Fibroblast of upper back skin (primary cell): ENCODE results near the gene NTN1.

Source experiments
- DNase-seq: peaks from one replicate; pipeline ENCODE4 v3.0.0-alpha.2; 2013

NTN1 gene

DNA sequence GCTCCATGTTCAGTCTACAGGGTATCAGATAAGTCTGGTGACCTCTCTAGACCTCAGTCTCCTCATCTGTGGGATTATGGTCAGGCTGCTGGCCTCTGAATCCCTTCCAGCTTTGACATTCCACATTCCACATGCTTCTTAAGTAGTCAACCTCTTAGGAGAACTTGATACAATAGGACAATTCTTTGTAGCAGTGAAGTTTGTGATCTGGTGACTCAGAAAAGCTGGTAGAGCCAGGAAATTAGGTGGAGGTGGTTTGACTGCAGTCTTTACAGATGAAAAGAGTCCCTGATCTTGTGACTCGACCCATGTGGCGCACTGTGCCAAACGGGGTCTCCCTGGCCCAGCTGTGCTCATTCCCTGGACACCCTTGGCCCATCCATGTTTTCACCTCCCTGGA, 147.8 kb downstream of the NTN1 start:
- DNase-seq = peak; percentile 7

DNA sequence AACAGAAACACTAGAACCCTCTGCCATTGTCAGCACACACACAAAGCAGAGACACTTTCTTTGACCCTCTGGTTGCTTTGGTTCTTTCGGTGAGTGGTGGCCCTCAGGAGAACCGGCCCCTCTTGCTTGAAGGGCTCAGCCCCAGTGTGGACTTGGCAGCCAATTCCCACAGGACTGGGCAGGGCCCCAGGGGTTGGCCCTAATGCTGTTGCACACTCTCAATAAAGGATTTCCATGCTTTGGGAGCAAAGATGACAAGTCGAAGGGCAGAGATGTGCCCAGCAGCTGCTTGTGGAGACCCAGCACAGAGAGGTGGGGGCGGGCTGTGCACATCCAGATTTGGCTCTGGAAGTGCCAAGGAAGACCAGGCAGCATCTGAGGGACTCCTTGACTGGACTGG, 149.0 kb downstream of the NTN1 start:
- no peak for DNase-seq

DNA sequence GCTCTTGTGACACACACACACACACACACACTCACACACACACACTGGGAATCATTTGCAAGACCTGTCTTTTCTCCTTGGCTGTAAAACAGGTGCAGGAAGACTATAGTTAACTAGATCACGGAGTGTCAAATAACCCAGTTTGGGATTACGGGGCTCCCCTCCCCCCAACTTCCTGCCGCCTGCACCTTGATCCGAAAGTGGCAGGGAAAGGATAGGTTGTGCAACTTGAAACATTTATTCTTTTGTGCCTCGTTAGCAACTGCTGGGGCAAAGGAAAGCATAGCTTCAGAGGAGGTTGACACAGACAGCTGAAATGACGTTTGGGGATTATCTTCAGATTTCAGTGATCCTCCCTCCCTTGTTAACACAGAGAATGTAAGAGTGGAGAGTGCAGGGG, 149.5 kb downstream of the NTN1 start:
- no peak for DNase-seq

DNA sequence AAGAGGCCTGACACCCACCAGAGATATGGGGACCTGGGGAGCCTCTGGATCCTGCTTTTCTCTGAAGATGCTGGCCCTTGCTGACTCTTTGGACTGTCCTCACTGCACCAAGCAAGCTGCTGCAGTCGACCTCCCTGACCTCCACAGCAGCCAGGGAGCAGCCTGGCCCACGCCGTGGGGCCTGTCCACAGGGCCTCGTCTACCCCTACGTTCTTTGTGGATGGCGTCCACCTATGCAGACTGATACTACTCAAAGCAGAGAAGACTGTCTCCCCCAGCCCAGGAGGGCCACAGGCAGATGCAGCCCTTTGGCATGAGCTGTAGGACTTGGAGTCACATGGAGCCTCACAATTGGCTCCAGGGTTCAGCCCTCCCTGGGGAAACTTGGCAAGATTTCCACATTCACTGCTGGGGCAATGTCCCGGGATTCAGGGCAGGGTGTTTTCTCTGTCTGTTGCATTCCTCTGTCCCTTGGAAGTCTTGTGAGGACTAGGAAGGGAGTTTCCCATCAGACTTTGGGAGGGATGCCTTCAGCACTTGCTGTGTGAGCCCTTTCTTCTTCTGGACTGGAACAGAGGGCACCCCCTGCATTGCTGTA, 152.2 kb downstream of the NTN1 start:
- DNase-seq = no peak

DNA sequence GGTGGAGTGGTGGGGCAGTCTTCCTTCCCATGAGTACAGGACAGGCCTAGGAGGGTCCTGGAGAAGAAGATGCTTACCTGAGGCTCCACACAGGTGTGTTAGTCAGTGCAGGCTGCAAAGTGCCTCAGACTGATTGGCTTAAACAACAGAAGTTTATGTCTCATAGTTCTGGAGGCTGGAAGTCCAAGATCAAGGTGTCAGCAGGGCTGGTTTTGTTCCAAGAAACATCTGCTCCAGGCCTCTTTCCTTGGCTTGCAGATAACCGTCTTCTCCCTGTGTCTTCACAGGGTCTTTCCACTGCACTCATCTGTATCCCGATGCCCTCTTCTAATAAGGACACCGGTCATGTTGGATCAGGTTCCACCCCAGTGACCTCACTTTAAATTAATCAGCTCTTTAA, 153.0 kb downstream of the NTN1 start:
- DNase-seq = no peak

DNA sequence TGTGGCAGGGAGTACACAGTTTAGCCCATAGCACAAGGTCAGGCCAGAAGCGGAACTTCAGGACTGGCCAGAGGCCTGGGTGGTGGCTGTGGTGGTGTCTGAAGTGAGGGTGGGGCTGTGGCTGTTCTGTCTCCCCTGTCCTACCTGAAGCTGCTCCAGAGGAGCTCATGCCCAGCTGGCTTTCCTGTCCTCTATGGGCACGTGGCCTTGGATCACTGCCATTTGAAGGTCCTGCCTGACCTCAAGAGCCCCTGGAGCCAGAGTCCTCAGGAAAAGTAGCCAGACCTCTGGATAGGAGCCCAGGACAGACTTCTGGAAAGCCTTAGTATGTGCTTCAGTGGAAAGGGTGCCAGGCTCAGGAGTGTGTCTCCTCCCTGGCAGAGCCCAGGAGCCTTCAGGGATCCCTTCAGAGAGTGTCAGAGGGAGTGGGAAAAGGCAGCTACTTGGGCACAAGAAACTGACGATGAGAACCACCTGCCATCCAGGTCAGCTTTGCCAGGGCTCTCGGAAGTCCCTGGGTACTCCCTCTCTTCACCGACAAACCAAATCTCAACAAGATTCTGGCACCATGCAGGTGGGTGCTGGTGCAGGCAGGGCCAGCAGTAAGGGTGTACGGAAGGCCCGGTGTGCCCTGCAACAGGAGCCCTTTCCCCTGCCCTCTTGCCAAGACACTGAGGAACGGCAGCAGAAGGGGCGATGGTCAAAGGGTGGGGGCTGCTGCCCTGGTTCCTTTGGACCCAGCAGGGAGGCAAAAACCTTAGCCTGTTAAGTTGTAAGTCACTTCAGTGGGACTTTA, 153.7 kb downstream of the NTN1 start:
- DNase-seq = no peak

DNA sequence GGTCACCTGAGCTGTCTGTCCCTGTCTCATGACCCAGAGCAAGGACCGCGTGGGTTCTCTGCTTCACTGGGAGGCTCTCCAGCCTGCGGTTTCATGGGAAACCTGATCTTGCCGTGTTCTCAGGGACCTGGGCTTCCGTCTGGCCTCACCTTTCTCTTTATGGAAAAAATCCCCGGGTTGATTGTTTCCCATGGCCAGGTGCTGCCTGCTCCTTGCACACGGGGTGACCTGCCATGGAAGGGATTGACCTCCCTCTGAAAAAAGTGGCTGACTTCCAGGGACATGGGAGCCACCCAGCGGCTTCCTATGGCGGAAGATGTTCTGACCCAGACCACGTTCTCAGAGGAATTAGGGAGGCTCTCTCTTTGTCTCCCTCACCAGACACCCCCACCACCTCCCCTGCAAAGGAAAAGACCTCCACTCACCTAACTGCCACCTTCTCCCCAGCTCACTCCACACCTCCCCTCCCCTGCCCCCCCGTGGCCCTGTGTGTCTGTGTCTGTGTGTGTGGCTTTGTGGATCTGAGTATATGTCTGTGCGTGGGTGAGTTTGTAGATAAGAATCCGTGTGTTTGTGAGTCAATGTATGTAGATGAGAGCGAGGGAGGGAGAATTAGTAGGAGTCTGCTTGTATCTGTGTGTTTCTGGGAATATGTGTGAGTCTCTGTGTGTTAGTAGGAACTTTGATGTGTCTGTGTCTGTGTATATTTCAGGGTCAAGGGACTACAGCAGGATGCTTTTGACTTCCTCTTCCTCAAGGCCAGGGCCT, 154.6 kb downstream of the NTN1 start:
- no peak for DNase-seq

DNA sequence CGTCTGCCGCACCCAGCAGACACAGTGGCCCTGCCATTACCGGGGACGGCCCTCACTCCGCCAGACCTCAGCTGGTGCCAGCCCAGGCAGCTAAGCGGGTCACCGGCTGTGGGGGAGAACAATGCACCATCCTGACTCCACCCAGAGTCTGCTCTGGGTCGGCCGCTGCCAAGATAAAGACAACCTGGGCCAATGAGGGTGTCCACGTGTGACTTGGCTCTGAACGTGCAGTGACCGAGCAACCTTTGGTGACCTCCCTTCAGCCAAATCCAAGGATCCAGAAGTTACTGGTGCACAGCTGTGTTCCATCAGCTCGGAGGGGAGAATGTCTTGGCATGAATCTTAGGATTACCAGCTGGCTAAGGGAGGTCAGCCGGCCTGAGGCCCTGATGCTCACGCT, 155.9 kb downstream of the NTN1 start:
- no peak for DNase-seq

DNA sequence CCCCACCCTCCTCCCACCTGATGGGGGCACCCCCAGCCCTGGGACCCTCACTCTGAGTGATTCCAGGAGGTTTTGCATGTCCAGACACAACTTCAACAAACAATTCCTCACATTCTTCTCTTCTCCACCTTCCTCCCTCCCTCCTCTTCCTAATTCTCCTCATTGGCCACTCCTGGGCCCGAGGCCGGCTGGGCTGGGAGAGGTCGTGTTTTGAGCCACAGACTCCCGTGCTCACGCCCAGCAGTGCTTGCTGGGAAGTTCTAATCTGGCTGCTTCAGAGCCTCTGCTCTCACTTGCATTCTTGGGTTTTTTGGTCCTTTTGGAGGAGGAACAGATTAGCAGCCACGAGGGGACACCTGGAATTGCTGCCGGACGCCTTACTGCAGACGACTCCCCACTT, 157.0 kb downstream of the NTN1 start:
- no peak for DNase-seq

DNA sequence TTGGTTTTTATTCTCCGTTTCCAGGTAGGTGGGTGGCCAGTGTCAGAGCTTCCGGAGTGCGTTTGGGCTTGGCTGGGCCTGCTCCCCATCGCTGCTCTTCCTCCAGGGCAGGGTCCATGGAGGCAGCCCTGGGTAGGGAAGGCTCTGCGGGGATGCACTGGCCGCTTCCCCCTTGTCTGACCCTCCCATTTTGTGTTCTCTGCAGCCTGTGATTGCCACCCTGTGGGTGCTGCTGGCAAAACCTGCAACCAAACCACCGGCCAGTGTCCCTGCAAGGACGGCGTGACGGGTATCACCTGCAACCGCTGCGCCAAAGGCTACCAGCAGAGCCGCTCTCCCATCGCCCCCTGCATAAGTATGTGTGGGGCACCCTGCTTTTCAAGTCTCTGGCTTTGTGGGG, 158.3 kb downstream of the NTN1 start:
- no peak for DNase-seq

DNA sequence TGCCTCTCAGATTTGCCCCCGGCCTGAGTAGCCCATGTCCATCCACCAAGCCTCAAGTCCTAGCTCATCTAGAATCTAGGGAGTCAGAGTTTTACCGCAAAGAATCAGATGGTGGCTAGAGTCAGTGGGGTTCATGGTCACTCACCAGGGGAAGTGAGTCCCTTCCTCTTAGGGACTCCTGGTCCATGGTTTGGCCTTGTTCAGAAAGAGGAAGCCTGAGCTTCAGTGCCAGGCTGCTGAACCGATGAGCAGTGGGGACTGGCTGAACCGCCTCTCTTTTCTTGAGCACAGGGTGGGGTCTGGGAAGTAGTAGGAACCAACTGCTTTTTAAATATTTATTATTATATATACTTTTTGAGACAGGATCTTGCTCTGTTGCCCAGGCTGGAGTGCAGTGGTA, 160.3 kb downstream of the NTN1 start:
- no peak for DNase-seq

DNA sequence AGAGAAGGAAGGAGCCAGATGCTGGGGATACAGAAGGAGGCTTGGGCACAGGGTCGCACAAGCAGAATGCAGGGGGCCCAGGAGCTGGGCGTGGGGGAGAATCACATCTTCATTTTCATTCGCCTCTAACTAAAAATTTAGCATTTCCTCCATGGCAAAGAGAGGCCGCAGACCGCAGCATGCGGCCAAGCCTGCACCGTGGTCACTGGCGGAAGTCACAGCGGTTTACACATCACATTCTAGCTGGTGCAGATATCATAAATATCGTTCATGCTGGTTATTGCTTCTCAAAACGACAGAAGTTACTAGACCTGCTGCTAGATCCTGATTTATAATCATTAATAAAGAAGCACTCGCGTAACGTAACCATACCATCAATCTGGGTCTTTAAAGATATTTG, 162.0 kb downstream of the NTN1 start:
- DNase-seq = no peak

DNA sequence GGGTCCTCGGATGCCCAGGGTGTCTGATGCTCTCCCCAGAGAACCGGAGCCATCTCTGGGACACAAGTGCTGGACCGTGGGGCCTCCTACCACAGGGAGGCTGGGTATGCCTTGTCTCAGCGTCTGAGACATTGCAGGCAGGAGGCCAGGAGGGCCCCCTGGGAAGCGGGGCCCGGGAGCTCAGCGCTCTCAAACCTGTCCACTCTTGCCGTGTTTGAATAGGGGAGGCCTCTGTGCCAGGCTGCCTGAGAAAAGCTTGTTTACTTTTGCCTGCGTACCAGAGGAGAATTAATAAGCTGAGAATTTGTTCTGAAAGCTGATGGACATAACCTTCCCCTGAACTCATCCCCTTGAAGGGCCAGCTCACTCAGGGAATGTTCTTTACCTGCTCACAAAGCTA, 163.8 kb downstream of the NTN1 start:
- DNase-seq = no peak

DNA sequence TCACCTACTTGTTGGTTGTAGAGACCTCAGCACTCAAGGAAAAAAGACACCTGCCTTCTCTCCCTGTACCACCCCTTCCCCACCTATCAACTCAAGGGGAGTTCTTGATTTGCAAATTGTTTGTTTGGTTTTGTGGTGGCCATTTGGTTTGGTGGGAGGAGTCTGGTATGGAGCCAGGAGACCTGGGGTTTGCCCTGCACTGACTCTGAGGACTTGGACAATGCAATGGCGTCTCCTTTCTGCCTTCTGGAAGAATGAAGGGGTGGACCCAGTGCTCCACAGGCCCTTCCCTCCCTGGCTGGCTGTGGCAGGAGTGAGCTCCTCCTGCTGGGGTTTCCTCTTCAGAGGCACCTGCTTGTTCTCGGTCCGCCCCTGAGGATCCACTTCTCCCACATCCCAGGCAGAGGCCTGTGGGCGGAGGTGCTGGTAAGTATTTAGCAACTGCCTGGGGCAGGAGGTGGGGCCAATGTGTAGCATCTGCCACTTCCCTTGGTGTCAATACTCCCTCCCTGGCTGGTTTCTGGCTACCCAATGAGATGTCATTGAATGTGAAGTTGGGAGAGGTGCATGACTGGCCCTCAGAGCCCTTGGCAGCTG, 164.5 kb downstream of the NTN1 start:
- no peak for DNase-seq

DNA sequence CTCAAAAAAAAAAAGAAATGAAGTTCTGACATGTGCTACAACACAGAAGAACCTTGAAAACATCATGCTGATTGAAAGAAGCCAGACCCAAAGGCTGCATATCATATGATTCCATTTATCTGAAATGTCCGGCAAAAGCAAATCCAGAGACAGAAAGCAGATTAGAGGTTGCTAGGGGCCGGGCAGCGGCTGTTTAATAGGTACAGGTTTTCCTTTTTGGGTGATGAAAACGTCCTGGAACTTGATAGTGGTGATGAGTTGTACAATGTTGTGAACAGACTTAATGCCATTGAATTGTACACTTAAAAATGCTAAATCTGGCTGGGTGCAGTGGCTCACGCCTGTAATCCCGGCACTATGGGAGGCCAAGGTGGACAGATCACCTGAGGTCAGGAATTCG, 166.5 kb downstream of the NTN1 start:
- DNase-seq = no peak

DNA sequence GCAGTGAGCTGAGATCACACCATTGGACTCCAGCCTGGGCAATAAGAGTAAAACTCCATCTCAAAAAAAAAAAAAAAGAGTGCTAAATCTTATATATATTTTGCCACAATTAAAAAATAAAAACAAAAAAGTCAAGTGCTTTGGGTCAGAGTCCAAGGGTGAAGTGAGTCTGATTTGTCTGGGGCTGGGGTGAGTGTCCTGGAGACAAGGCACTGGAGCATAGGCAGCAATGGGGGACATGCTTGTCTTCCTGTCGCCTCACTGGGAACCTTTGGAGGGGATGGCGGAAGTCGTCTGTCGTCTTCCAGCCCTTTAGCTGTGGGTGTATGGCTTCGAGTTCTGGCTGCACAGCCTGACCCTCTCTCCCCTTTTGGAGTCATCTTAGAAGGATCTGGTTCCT, 167.1 kb downstream of the NTN1 start:
- DNase-seq = no peak

DNA sequence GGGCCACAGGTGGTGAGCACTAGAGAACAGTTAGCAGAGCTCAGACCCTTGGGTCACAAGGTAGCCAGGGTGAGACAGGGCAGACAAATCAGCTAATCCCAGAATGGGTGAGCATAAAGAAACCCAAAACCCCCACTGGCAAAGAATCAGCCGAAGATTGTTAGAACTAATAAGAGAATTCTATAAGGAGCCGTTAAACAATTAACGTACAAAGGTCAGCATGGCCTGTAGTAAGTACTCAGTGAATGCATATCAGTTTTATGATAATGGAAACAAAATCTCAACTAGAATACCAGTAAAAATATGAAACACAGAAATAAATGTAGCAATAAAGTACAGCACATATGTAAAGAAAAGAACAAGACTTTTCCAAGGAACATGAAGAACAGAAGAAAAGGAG, 168.6 kb downstream of the NTN1 start:
- no peak for DNase-seq

DNA sequence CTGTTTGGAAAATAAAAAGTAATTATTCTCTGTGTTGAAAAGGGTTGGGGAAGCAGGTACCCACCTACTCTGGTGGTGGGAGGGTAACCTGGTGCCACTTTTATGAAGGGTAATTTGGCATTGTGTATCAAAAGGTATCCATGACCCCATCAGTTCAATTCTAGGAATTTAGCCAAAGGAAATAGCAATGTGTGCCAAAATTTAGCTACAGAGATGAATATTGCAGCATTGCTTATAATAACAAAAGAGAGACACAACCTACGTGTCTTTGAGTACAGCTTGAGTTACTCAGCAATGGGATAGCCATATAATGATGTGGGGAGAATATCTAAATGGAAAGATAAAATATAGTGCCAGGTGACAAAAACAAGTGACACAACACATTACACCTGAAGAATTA, 170.7 kb downstream of the NTN1 start:
- DNase-seq = peak; percentile 38

DNA sequence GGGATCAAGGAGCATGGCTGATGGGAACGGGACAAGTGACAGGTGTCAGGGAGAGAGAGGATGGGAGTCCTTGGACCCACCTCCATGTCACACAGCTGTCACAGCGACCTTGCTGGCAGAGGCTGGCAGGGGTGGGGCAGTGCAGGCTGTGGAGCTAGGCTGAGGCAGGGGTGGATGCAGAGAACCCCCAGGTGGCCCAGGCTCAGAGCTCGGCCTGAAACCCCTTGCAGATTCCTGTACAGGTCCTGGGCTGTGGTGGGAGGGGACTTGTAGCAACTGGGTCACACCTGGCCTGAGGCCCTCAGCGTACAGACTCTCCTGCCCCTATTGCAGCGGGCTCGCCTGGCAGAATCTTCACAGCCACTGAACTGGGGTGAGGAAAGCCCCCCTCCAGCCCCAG, 174.1 kb downstream of the NTN1 start:
- no peak for DNase-seq

DNA sequence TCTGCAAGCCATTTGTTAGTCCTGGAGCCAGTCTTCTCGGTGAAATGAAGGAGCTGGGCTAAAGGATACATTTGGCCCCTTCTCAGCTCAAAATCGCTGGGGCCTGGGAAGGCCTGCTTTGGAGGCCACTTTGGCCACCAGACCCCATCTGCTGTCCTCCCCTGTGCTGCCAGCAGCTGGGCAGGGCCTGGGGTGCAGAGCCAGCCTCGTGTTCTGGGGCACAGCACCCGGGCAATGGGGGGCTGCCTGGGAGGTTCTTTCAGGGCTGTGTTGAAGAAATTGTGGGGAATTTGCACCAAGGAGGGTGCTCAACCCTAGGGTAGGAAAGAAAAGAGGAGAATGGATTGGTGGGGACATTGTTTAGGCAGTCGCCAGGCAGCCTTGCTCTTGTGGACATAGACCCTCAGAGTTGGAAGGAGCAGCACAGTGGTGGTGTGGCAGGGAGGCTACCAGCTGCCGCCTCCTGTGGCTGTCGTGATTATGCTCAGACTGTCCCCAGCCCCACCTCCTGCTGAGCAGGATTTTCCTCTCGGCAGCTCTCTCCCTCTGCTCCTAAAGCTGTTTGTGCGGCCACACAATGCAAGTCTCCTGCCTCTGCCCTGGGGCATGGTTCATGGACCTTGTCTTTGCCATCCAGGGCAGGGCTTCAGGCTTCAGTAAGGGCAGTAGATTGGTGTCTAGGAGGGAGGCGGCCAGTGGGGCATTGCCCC, 174.8 kb downstream of the NTN1 start:
- no peak for DNase-seq

DNA sequence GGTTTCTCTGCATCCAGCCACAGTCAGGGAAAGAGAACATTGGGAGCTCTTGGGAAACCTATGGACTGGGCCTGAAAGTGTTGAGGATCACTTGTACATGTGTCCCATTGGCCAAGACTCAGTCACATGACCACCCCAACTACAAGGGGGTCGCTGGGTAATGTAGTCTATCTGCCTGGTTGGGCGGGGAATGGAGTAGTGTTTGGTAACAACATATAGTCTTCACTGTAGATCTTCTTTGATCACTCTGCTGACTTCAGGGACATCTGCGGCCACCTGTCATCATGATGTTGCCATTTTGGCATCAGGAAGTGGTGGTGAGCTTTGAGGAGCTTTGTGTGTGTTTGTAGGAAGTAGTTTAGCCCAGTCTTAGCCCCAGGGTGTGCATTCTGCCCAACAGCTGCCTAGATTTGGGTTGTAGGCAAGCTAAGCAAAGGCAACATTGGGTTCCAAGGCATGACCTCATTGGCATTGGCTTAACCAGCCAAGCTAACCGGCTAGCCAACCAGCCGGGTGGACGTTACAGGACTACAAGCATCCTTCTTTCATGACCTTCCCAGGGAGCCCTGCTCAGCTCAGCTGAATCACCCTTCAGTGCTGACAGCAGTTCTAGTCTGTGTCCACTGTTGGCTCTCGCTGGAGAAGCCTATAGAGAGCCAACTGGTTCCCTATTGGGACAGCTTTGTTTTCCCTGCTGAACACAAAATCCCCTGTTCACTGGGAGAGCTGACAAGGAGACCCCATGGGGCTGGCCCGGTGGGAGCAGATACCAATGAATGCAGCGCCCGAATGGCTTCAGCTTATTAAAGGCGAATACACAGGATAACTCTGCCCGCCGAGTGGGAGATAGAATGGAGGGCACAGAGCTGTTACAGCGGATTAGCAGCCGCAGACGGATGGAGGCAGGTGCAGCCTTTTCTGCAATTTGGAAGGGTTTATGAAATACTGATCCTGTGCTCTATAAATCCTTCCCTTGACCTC, 178.6 kb downstream of the NTN1 start:
- DNase-seq = peak; percentile 6
